ENCODE measurements around the gene LTBR.

Gene LTBR

GRCh38 chr12:6358881-6359280 is 25.1 kb upstream of the LTBR start:
- no peak for TF ChIP-seq GATA3 (IDR thresholded peaks at IDR 0.05; ENCODE audit: low read depth, low read length)
- TF ChIP-seq GATA2 (IDR thresholded peaks at IDR 0.05; ENCODE audit: low read depth, low read length), result no peak

DNA sequence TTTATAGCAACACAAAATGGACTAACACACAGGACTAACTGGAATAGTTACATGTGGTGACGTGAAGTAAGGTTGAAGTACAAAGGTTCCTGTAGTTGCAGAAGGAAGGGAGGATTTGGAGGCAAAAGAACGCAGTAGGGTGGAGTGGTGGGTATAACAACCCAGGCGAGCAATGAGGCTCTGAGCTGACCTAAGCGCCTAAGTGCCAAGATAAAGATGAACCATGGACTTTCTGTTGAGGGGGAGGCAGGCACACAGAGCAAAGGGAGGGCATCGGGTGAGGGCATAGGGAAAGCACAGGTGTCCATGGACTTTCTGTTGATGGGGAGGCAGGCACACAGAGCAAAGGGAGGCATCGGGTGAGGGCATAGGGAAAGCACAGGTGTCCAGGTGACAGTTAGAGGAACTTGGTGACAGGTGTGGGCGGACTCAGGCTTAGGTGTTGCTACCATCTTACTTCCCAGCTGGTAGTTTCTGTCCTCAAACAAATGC is 23.8 kb upstream of the LTBR start:
- TF ChIP-seq GATA2 (IDR thresholded peaks at IDR 0.05; ENCODE audit: low read depth, low read length) (no peak), GATA3 (IDR thresholded peaks at IDR 0.05; ENCODE audit: low read depth, low read length) (no peak)

DNA sequence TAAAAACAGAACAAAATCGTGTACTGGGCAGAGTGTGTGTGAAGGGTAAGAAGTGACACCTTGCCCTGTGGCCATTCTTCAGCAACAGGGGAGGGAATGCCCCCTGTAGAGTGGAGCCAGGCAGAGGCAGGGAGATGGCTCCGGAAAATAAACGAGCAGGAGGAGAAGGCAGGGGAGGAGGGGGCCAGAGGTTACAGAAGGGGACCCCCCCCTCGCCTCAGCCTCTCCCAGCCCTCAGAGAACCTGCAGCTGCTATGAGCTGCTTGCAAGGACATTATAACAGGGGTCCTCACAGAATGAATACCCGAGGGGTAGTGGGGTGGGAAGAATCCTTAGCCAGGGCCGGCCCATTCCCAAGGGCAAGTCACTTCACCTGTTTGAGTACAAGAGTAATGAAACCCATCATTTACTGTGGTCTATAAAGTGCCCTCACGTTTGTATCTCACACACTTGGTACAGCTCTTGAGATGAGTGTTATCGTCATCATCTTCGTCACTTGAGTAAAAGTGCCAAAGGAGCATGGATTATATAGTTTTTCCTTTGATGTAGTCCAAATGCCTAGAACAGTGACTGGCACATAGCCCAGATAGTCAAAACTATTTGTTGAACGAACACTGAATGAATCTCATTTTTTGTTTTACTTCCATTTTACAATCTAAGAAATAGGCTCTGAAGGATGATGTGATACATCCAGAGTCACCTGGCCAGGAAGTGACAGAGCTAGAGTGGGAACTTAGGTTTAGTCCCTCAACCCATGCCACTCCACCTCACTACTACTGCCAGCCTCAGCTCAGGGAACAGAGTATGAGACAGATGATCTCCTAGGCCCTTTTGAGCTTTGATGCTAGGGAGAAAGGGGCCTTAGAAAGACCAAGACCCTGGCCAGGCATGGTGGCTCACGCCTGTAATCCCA is 23.1 kb upstream of the LTBR start:
- no peak for TF ChIP-seq GATA3 (IDR thresholded peaks at IDR 0.05; ENCODE audit: low read depth, low read length)
- TF ChIP-seq GATA2 (IDR thresholded peaks at IDR 0.05; ENCODE audit: low read depth, low read length), result no peak

- TF ChIP-seq GATA3 (IDR thresholded peaks at IDR 0.05; ENCODE audit: low read depth, low read length), result no peak
- TF ChIP-seq GATA2 (IDR thresholded peaks at IDR 0.05; ENCODE audit: low read depth, low read length), result no peak
These were observed 22.1 kb upstream of the LTBR start for GRCh38 chr12:6361834-6362233.

- TF ChIP-seq GATA3 (IDR thresholded peaks at IDR 0.05; ENCODE audit: low read depth, low read length) (no peak), GATA2 (IDR thresholded peaks at IDR 0.05; ENCODE audit: low read depth, low read length) (no peak)
These were observed 21.6 kb upstream of the LTBR start for GRCh38 chr12:6362403-6362802.

DNA sequence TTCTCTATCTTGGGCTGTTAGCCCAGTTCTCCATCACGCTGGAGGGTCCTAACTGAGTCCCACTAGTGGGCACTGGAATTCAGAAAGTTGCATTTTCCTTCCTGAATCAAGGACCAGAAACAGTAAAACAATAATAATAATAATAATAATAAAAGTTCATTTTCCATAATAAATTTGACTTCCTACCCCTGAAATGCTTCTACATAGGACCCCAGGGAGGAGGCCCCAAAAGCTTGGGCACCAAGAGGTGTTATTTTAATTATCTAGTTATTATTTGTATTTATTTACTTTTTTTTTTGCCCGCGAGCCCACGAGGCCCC is 21.0 kb upstream of the LTBR start:
- TF ChIP-seq GATA3 (IDR thresholded peaks at IDR 0.05; ENCODE audit: low read depth, low read length) (no peak), GATA2 (IDR thresholded peaks at IDR 0.05; ENCODE audit: low read depth, low read length) (no peak)

GRCh38 chr12:6363330-6364043 is 20.5 kb upstream of the LTBR start:
- TF ChIP-seq GATA3 (IDR thresholded peaks at IDR 0.05; ENCODE audit: low read depth, low read length) (no peak), GATA2 (IDR thresholded peaks at IDR 0.05; ENCODE audit: low read depth, low read length) (no peak)

- TF ChIP-seq GATA3 (IDR thresholded peaks at IDR 0.05; ENCODE audit: low read depth, low read length), result no peak
- no peak for TF ChIP-seq GATA2 (IDR thresholded peaks at IDR 0.05; ENCODE audit: low read depth, low read length)
These were observed 20.0 kb upstream of the LTBR start for GRCh38 chr12:6364044-6364374.

DNA sequence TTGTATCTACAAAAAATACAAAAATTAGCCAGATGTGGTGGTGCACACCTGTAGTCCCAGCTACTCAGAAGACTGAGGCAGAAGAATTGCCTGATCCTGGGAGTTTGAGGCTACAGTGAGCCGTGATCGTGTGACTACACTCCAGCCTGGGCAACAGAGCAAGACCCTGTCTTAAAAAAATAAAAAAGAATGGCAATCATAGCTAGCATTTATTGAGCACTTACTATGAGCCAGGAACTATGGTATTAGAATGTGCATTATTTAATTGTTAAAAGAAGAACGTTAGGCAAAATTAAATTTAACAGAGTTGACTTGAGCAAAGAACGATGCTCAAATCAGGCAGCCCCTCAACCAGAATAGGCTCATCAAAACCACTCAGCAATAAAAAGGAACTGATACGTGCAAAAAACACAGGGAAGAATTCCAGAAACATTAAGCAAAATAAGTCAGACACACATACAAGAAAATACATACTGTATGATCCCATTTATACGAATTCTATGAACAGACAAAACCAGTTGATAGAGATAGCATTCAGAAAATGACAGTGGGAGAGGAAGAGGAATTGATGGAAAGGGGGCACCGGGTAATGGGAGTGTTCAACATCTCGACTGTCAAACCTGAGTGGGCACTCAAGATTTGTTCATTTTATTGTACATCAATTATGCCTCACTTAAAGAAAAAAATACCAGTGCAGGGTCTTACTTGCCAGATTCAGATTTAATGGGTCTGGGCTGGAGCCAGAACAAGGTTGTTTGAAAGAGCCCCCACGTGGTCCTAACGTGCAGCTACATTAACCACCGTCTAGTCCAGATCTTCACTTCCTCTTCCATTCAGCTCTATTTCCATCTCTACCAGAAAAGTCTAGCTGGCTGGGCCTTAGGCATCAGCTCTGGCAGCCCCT is 16.6 kb upstream of the LTBR start:
- TF ChIP-seq GATA3 (IDR thresholded peaks at IDR 0.05; ENCODE audit: low read depth, low read length), result no peak
- TF ChIP-seq GATA2 (IDR thresholded peaks at IDR 0.05; ENCODE audit: low read depth, low read length), result no peak

DNA sequence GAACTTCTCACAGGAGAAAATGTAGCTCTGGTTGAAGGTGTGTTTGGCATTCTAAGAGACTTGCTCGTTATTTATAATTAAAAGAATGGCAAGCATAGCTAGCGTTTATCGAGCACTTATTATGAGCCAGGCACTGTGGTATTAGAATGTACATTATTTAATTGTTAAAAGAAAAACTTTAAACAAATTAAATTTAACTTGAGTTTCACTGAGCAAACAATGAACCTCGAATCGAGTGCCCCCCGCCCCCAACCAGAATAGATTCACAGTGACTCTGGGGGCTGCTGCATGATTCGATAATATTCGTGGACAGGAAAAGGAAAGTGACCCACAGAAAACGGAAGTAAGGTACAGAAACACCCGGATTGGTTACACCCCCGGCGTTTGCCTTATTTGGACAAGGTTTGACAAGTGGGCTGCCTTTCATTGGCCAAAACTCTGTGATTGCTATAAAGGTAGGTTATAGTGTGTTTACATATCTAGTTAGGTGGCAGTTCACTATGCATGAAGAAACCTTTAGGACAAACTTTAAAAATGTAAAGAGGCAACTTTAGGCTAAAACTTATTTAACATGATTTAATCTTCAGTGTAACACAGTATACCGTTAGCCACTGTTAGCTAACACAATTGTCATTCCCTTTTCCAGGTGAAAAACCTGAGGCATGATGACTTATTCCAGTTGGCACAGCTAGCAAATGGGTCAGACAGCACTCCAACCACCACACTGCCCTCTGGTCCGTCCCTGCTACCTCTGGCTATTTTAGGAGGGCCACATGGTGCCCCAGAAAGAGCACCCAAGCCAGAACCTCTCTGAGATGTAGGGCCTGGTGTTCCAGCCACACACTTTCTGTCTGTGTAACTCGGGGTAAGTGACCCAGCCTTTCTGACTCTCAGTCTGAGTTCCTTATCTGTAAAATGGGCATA is 15.7 kb upstream of the LTBR start:
- TF ChIP-seq GATA3 (IDR thresholded peaks at IDR 0.05; ENCODE audit: low read depth, low read length), result no peak
- no peak for TF ChIP-seq GATA2 (IDR thresholded peaks at IDR 0.05; ENCODE audit: low read depth, low read length)

DNA sequence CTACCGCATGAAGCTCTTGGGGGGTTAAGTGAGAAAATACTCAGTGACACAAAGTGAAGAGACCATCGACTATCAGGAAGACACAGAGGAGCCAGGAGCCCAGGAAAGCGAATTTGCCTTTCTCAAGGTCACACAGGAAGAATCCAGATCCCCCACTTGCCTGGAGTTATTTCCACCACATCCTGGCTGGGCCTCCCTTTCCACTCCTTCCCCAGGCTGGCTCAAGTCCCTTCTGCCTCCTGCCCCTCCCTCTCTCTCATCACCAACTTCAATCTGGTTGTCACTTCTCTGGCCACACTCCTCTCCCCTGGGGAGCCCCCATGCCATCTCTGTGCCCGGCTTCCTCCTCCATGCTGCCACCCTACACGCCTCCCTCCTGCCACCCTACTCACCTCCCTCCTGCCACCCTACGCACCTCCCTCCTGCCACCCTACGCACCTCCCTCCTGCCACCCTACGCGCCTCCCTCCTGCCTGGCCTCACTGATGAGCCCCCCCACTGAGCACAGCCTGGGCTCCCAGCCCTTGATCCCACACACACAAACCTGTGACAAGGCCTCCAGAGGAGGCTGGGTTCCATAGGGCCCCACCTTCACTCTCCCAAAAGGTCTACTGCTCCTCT is 14.9 kb upstream of the LTBR start:
- TF ChIP-seq GATA2 (IDR thresholded peaks at IDR 0.05; ENCODE audit: low read depth, low read length), result no peak
- no peak for TF ChIP-seq GATA3 (IDR thresholded peaks at IDR 0.05; ENCODE audit: low read depth, low read length)

DNA sequence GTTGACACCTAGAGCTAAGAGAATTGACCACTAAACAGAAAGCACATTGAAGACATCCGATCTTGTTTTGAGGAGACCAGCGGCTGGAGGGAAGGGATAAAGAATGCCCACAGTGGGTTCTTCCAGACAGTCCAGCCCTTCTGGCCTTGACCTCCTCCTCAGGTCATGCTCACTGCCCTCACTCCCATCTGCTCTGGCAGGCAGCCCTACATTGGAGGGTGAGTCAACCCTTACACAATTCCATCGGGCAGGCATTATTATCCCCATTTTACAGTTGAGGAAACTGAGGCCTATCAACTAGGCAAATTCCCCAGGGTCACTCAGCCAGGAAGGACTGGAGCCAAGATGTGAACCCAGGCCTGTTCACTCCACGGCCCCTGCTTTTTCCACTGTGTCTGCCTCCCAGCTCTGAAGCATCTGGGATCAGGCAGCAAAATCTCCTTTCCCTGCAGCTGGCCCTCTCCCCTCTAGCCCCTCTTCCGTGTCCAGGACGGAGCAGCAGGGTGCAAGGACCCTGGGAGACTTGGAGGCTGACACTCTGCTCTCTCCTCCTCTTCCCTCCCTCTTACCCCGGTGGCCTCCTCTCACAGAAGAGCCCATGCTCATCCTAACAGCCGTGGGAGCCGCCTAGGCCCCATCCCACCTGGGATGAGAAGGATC is 13.9 kb upstream of the LTBR start:
- TF ChIP-seq GATA3 (IDR thresholded peaks at IDR 0.05; ENCODE audit: low read depth, low read length) (no peak), GATA2 (IDR thresholded peaks at IDR 0.05; ENCODE audit: low read depth, low read length) (no peak)
